HepG2 (cell line): Measurements from ENCODE around the gene RMRP. TPM values are rescaled to one million over a fixed set of nuclear protein-coding genes. Genes with fewer than 3 reads are reported as not detected.

ENCODE experiments used
- ATF7-NPFF ChIP-seq: sonication (generic); formaldehyde crosslinking; IDR thresholded peaks from 2 replicates; pipeline ENCODE4 v1.8.1; 2023; ENCODE audit warnings: mild to moderate bottlenecking, low read depth, missing genetic modification reagents, moderate library complexity
- CC2D1A ChIP-seq: sonication (generic); formaldehyde crosslinking; IDR thresholded peaks from 2 replicates; pipeline ENCODE4 v1.8.1; 2023; ENCODE audit warnings: mild to moderate bottlenecking, missing genetic modification reagents
- HDAC6 ChIP-seq: fragments of 200-600 bp; sonication (generic); IDR thresholded peaks from 2 replicates; pipeline ENCODE4 v1.7.0; 2017; ENCODE audit warnings: mild to moderate bottlenecking, antibody characterized with exemption, low read length, low read depth
- HMG20B ChIP-seq: conservative IDR thresholded peaks from 2 replicates; pipeline ENCODE4 v1.6.1; 2016; ENCODE audit warnings: missing genetic modification reagents, missing compliant biosample characterization
- KAT2B ChIP-seq: fragments of 150-350 bp; IDR thresholded peaks from 2 replicates; pipeline ENCODE4 v1.6.1; 2014; ENCODE audit warnings: low read depth, low read length, borderline replicate concordance
- KLF6 ChIP-seq: IDR thresholded peaks from 2 replicates; pipeline ENCODE4 v1.8.0; 2016; ENCODE audit warnings: missing biosample characterization, missing genetic modification reagents
- LBX2 ChIP-seq: sonication (generic); formaldehyde crosslinking; IDR thresholded peaks from 2 replicates; pipeline ENCODE4 v1.5.0; 2020; ENCODE audit warnings: missing genetic modification reagents, mild to moderate bottlenecking, borderline replicate concordance
- MXI1 ChIP-seq: IDR thresholded peaks from 3 replicates; pipeline ENCODE4 v1.6.1; 2012; ENCODE audit warnings: low read depth, low read length, inconsistent platforms, borderline replicate concordance
- STAT6 ChIP-seq: sonication (generic); formaldehyde crosslinking; IDR thresholded peaks from 2 replicates; pipeline ENCODE4 v1.4.0; 2020; ENCODE audit warnings: missing genetic modification reagents, mild to moderate bottlenecking, borderline replicate concordance
- ZNF724P ChIP-seq: sonication (generic); formaldehyde crosslinking; IDR thresholded peaks from 2 replicates; pipeline ENCODE4 v1.8.0; 2022; ENCODE audit warnings: missing genetic modification reagents, borderline replicate concordance
- ZNF737 ChIP-seq: sonication (generic); formaldehyde crosslinking; IDR thresholded peaks from 2 replicates; pipeline ENCODE4 v1.5.0; 2020; ENCODE audit warnings: missing genetic modification reagents, mild to moderate bottlenecking, borderline replicate concordance
- polyA plus RNA-seq, 8 experiments: library from polyadenylated mRNA; depleted of rRNA in 3 of 8; stranded (reverse) in 7 of 8; unstranded in 1 of 8; fragments of >200 nt; fragmentation: Illumina TruSeq in 4 of 8; extraction: Trizol in 4 of 8; gene quantifications; 2 replicates each; pipeline versions ENCODE4 v1.2.1 to v1.2.3, GENCODE V29; 2011 to 2016; ENCODE audit warnings: low read depth in 4 of 8, missing spikeins in 1 of 8, mixed read lengths in 1 of 8; ENCODE audit not compliant: insufficient read depth in 1 of 8
- total RNA-seq, 5 experiments: library from RNA; depleted of rRNA; stranded (reverse); fragments of >200 nt; fragmentation: Illumina TruSeq; extraction: Trizol; gene quantifications; 2 replicates each; pipeline ENCODE4 v1.2.3, GENCODE V29; 2016; ENCODE audit warnings: low read depth in 1 of 5
- TF ChIP-seq, protein P1 (sequence below): IDR thresholded peaks from 2 replicates; pipeline ENCODE4 v1.6.1; 2016; ENCODE audit warnings: missing compliant biosample characterization, missing genetic modification reagents, borderline replicate concordance
- TF ChIP-seq, protein P2 (sequence below): sonication (generic); formaldehyde crosslinking; IDR thresholded peaks from 2 replicates; pipeline ENCODE4 v1.4.0; 2020; ENCODE audit warnings: mild to moderate bottlenecking, missing genetic modification reagents
- TF ChIP-seq, protein P3 (sequence below): sonication (generic); formaldehyde crosslinking; IDR thresholded peaks from 2 replicates; pipeline ENCODE4 v1.5.1; 2020; ENCODE audit warnings: missing genetic modification reagents, mild to moderate bottlenecking, borderline replicate concordance

RMRP gene
- total and polyA plus RNA-seq, 2 of the 13 experiments (the other 11 are each of a cell fraction or from before 2014, with no cell fraction given), result 51.4 to 4,025 TPM

DNA sequence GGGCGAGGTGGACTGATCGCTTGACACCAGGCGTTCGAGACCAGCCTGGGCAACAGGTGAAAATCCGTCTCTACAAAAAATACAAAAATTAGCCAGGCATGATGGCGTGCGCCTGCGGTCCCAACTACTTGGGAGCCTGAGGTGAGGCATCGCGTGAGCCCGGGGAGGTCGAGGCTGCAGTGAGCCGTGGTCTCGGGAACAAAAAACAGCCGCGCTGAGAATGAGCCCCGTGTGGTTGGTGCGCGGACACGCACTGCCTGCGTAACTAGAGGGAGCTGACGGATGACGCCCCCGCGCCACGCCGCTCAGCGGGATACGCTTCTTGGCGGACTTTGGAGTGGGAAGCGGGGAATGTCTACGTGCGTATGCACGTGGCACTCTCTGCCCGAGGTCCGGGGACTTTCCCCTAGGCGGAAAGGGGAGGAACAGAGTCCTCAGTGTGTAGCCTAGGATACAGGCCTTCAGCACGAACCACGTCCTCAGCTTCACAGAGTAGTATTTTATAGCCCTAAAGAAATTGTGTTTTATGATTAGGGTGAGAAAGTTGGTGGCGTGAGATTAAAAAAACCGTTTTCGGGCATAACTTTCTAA is at the start of gene RMRP (continued):
- TF ChIP-seq ZNF737 (CRISPR knock-in tag) (0 out of 2 replicates have a peak, but pooled peaks have one; percentile 76), CC2D1A (CRISPR knock-in tag) (peak; percentile 99), HDAC6 (no peak), STAT6 (CRISPR knock-in tag) (peak; percentile 90), KAT2B (no peak), MXI1 (peak; percentile 94; the same call in 2 of the 3 replicates), HMG20B (CRISPR knock-in tag) (peak; percentile 78; the same call in 1 of the 2 replicates), KLF6 (peak; percentile 89), ATF7-NPFF (peak; percentile 98), ZNF724P (CRISPR knock-in tag) (peak; percentile 92), LBX2 (CRISPR knock-in tag) (peak; percentile 90; the same call in 1 of the 2 replicates)
- TF ChIP-seq, protein P1, sequence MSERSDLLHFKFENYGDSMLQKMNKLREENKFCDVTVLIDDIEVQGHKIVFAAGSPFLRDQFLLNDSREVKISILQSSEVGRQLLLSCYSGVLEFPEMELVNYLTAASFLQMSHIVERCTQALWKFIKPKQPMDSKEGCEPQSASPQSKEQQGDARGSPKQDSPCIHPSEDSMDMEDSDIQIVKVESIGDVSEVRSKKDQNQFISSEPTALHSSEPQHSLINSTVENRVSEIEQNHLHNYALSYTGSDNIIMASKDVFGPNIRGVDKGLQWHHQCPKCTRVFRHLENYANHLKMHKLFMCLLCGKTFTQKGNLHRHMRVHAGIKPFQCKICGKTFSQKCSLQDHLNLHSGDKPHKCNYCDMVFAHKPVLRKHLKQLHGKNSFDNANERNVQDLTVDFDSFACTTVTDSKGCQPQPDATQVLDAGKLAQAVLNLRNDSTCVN (CRISPR knock-in tag), result no peak; the same call in 1 of the 2 replicates
- TF ChIP-seq, protein P2, sequence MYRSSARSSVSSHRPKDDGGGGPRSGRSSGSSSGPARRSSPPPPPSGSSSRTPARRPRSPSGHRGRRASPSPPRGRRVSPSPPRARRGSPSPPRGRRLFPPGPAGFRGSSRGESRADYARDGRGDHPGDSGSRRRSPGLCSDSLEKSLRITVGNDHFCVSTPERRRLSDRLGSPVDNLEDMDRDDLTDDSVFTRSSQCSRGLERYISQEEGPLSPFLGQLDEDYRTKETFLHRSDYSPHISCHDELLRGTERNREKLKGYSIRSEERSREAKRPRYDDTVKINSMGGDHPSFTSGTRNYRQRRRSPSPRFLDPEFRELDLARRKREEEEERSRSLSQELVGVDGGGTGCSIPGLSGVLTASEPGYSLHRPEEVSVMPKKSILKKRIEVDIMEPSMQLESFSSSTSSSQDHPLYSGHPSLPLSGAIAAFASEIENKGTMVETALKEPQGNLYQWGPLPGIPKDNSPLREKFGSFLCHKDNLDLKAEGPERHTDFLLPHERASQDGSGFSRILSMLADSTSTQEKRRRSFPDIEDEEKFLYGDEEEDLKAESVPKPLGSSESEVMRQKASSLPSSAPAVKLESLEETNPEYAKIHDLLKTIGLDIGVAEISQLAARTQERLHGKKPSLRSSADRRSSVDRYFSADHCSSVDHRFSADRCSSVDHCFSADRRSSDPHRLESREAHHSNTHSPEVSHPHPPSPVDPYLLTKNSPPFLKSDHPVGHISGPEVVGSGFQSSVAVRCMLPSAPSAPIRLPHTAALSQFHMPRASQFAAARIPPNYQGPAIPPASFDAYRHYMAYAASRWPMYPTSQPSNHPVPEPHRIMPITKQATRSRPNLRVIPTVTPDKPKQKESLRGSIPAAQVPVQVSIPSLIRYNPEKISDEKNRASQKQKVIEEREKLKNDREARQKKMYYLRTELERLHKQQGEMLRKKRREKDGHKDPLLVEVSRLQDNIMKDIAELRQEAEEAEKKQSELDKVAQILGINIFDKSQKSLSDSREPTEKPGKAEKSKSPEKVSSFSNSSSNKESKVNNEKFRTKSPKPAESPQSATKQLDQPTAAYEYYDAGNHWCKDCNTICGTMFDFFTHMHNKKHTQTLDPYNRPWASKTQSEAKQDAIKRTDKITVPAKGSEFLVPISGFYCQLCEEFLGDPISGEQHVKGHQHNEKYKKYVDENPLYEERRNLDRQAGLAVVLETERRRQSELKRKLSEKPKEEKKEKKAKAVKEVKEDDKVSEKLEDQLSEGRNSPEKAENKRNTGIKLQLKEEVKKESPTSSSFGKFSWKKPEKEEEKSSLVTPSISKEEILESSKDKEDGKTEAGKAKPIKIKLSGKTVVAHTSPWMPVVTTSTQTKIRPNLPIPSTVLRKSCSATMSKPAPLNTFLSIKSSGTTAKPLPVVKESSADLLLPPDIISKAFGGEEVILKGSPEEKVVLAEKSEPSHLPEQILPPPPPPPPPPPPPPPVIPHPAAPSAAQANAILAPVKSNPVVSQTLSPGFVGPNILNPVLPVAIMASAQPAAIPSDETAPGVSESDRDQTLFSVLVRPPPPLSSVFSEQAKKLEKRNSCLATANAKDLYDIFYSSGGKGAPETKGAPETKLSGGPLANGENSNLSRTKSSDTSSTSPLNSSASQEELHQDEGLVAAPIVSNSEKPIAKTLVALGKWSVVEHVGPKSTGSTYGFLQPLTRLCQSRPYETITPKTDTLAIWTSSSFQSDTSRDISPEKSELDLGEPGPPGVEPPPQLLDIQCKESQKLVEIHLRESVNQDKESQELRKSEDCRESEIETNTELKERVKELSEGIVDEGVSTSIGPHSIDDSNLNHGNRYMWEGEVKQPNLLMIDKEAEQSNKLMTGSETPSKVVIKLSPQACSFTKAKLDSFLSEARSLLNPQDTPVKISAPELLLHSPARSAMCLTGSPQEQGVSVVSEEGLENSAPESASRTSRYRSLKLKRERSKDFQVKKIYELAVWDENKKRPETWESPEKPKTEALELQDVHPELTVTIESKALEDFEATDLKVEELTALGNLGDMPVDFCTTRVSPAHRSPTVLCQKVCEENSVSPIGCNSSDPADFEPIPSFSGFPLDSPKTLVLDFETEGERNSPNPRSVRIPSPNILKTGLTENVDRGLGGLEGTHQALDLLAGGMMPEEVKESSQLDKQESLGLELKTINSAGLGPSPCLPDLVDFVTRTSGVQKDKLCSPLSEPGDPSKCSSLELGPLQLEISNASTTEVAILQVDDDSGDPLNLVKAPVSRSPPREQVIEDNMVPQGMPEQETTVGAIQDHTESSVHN (CRISPR knock-in tag), result no peak; the same call in 1 of the 2 replicates
- TF ChIP-seq, protein P3, sequence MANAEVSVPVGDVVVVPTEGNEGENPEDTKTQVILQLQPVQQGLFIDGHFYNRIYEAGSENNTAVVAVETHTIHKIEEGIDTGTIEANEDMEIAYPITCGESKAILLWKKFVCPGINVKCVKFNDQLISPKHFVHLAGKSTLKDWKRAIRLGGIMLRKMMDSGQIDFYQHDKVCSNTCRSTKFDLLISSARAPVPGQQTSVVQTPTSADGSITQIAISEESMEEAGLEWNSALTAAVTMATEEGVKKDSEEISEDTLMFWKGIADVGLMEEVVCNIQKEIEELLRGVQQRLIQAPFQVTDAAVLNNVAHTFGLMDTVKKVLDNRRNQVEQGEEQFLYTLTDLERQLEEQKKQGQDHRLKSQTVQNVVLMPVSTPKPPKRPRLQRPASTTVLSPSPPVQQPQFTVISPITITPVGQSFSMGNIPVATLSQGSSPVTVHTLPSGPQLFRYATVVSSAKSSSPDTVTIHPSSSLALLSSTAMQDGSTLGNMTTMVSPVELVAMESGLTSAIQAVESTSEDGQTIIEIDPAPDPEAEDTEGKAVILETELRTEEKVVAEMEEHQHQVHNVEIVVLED (CRISPR knock-in tag), result peak; percentile 97
